Activated T-helper 1 cell treated with anti-CD3 and anti-CD28 coated beads, Interleukin-2, amount 50 U/mL, for 16 hours (primary cell): ENCODE measurements around the gene DENND6B.

Experiments used
- DNase-seq, 2 donors: peaks; one replicate each; pipeline ENCODE4 v3.0.0-alpha.2; 2020; ENCODE audit warnings: low read depth in 1 of 2, low spot score in 1 of 2

DENND6B gene

DNA sequence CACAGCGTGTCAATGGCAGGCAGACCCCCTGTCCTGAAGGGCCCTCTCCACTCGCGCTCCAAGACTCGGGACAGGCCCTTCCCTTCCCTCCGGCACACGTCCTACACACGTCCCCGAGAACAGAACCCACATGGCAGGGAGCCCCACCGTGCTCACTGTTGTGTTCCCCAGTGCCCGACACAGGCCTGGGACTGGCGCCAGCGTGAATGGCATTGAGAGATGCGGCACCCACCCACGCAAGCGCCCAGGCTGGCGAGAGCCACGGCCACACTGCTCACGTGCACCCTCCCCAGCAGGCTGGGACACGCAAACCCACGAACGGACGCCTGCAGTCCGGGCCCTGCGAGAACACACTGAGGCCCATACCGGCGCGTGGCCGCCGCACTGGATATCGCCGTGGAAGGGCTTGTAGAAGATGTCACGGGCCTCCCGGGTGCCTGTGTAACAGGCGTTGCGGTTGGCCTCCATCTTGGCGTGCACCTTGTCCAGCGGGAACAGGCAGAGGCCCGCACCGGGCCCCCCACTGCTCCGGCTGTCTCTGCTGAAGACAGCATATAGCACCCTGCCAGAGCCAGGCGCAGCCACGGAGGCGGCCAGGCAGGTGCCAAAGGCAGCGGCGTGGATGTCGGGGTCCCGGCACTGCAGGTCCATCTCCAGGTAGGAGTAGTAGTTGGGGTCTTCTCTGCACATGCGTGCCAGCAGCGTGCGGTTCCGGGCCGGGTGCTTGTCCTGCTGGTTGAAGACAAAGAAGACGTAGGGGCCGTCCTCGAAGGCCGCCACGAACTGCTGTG, 37.5 kb downstream of the DENND6B start:
- no peak for DNase-seq

DNA sequence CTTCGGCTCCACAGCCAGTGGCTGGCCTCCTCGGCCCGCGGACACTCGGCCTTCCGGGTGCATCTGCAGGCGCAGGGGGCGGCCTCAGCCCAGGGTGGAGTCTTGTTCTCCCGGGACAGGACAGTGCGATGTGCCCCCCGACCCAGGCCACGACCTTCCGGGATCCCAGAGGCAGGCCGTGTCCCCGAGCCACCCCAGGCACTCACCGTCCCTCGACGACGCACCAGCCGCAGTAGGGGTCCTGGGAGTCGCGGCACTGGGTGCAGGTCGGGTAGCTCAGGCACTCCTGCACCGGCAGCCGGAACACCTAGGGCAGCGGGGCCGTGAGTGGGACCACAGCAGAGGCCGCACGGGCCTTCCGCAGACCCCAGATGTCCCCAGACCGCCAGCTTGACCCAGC, 39.1 kb downstream of the DENND6B start:
- no peak for DNase-seq

- no peak for DNase-seq
Observed at GRCh38 chr22:50286701-50287318, 40.0 kb downstream of the DENND6B start.

DNA sequence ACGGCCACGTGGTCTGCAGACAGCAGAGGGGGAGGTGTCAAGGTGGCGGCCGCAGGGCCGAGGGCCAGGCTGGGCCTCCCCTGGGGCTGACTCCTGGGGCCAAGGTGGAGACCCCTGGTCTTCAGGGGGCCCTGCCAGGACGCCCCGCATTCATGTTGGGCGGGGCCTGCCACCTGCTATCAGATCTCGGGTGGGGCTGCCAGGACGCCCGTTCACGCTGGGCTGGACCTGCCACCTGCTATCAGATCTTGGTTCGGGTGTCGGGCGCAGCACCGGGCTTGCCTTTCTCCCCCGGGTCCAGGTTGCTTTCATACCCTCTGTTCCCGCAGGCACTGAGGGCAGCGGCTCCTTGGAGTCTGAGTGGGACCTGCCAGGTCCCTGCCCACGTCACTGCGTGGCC, 40.5 kb downstream of the DENND6B start:
- DNase-seq = no peak

GRCh38 chr22:50285568-50286229, 41.1 kb downstream of the DENND6B start:
- no peak for DNase-seq

- no peak for DNase-seq
Observed at GRCh38 chr22:50284479-50284878, 42.3 kb downstream of the DENND6B start.

DNA sequence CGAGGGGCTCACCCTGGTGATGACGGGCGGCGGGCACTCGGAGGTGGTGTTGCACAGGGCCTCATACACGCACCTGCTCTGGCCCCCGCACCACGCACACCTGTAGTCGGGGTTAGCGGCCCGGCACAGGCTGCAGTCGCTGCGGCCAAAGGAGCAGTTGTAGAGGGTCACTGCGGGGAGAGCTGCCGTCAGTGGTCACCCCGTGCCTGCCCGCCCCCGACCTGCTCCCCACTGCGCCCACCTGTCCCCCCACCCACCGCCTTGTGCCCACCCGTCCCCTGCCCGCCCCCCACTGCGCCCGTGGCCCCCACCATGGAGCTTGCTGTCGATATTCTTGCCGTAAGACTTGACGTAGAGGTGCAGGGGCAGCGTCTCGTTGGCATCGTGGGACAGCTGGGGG, 43.0 kb downstream of the DENND6B start:
- DNase-seq = no peak

DNA sequence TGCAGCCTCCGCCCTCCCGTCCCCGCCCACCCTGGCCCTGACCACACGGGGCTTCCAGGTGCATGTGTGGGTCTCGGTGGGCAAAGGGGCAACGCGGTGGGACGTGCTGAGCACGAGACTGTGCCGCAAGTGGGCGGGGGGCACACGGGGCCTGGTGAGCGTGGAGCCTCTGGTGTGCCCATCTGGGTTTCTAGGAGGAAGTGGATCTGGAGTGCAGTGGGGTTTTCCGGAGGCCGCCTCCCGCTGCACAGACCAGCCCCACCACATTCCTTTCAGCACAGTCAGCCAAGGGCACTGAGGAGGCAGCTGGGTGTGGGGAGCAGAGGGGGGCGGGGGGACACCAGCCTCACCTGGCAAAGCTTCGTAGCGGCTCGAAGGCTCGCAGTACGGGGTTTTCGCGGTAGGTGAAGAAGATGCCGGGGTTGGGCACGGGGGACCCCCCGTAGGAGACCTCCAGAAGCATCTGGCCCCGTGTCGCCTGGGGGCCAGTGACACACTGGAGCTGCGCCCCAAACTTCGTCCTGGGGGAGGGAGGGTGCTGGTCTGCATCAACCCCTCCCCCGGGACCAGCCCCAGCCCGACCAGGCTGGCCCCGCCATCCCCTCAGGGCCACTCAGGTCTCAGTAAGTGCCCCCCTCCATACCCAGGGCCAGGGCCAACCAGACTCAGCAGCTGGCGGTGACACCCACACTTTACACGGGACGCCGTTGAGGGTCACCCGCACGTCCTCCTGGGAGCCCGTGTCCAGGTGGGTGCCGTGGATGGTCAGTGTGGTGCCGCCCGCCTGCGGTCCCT, 44.3 kb downstream of the DENND6B start:
- DNase-seq = no peak

DNA sequence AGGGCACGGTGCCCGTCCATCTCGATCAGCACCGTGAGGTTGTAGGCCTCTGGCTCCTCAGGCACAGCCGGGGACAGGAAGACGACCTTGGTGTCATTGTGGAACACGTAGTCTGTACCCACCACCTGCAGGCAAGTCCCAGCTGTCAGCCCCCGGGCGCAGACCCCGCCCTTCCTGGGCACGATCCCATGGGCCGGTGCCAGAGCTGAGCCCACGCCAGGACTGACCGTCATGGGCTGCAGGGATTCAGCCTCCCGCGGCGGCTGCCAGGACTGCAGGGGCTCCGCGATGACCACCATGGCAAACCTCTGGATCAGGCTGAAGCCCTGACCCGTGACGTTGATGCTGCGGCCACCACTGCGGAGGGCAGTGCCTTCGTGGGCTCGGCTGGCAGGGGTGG, 44.9 kb downstream of the DENND6B start:
- no peak for DNase-seq

- DNase-seq = no peak
Observed at GRCh38 chr22:50281384-50281760, 45.4 kb downstream of the DENND6B start.

DNA sequence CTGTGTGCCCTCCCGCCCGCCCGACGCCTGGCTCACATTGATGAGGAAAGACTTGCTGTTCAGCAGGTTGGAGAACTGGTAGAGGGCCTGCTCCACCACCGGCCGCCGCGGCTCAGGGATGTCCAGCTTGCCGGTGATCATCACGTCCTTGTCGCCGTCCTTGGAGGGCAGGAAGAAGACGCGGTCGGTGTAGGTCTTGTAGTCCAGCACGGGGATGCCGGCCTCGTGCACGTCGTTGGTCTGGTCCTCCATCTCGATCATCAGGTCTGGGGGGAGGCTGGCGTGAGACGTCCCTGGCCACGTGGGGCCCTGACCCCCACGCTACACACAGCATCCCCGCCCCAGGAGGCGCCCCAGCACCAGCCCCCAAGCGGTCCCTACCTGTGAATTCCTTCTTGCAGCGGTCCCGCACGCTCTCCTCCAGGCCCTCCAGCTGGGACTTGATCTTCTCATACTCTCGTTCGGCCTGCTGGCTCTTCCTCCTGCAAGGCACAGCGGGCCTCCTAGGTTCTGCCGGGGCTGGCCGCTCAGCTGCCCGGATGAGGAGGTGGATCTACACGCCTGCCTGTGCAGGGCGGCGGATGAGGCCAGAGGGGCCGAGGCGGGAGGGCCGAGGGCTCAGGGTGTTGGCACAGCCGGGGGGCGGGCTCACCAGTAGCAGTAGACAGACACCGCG, 46.0 kb downstream of the DENND6B start:
- DNase-seq = no peak

GRCh38 chr22:50280022-50280707, 46.6 kb downstream of the DENND6B start:
- no peak for DNase-seq

DNA sequence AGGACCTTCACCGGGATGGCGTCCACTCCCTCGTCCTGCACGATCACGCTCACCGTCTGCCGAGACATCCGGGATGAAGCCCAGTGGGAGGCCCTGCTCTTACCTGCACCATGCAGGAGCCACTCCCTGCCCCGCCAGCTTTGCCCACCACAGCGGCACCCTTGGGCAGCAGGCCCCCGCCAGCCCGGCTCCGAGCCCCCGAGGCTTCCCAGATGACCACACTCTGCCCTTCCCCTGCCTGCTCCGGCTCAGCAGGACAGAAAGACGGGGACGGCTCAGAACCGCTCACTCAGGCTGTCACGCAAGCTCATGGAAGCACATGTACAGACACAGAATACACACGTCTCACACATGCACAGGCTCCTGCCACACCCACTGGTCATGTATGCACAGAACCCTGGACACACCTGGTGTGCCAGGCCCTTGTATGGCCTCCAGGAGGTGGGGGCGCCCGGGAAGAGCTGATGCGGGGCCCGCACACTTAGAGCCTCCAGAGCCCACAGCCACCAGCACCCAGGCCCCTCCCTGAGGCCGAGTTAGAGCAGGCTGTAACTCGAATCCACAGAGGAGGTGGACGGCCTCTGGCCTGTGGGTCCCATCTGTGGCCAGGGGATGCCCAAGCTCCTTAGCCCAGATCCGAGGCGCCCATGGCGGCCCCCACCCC, 47.7 kb downstream of the DENND6B start:
- DNase-seq = no peak

DNA sequence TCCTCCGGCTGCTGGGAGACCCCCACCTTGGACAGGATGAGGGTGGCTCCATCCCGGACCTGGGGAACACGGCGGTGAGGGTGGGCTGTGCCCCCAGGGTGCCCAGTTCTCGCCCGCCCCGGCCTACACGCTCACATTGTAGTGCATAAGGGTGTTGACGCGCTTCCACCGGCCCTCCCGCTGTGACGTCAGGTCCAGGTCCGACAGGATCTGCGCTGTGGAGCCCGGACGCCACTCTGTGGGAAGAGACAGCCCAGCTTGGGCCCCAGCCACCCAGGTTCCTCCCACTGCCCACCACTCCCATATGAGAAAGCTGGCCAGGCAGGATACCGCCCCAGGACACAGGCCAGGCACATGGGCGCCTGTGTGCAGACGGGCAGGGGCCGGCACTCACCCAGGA, 48.4 kb downstream of the DENND6B start:
- no peak for DNase-seq

DNA sequence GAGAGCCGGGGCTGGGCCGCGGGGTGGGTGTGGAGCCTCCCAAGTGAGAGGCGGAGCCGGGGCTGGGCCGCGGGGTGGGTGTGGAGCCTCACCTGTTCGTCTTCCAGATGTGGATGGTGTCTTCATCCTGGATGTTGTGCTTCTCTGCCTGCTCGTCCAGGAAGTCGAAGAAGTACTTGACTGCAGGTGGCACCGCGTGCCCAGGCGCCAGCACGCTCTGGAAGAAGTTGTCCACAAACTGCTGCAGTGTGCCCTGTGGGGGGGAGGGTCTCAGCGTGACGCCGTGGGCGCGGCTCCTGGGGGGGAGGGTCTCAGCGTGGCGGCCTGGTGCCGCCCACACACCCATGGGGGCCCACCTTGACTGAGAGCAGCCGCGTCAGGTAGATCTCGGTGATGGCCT, 49.1 kb downstream of the DENND6B start:
- no peak for DNase-seq

DNA sequence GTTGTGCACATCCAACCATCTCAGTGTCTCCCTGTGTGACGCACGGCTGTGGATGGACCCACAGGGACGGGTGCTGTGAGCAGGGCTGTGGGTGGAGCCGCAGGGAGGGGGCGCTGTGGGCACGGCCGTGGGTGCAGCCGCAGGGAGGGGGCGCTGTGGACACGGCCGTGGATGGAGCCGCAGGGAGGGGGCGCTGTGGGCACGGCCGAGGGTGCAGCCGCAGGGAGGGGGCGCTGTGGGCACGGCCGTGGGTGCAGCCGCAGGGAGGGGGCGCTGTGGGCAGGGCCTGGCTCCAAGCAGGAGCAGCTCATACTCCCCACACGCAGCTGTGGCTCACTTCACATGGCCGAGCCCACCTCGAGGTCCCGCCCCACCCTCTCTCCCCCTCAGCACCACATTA, 50.7 kb downstream of the DENND6B start:
- no peak for DNase-seq

DNA sequence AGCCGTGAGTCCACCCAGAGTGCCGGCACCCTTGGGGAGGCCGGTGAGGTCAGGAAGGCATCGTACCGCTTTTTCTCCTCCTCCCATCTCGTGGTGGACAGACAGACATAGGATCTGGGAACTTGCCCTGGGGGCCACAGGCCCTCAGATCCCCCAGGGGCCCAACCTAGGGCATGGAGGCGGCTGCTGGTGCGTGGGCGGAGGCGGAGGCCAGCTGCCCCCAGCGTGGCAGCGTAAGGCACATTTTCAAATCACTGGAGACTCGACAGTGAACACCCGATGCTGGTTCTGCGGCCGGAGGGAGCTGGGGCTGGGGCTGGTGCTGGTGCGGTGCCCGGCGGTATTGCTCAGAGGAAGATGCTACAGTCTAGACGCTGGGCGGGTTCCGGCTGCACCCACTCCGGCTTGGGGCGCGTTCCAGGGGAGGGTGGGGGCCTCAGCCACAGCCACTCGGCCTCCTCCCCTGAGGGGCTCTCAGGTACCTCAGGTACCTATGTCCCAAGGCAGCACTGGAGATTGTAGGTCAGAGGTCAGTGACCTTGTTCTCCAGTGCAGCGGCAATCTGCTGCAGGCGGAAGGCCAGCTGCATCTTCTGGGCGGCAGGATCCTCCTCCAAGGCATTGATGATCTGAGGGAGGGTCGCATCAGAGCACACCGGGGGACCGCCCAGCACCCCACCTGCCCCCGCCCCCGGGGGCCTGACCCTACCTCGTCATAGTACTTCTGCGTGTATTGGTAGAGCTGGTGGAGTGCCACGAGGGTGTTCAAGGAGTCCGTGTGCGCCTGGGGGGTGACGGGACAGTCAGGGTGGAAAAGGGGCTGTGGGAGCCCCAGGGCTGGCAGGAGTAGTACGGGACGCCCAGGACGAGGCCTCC, 51.4 kb downstream of the DENND6B start:
- no peak for DNase-seq

DNA sequence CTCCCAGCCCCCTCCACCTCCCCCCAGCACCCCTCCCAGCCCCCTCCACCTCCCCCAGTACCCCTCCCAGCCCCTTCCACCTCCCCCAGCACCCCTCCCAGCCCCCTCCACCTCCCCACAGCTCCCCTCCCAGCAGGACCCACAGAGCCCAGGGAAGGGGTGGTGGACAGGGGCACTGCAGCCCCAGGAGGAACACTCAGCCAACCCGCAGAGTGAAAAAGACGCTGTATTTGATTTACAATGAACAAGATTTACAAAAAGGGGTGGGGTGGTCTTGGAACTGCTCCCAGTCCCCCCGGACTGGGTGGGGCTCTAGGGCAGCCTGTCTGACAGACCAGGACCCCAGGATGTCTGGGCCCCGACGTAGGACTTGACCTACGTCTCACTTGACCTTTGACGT, 52.0 kb downstream of the DENND6B start:
- no peak for DNase-seq

- no peak for DNase-seq
Observed at GRCh38 chr22:50274311-50274710, 52.5 kb downstream of the DENND6B start.
